Measurements from ENCODE around the gene DENND2D. TPM values are rescaled to one million over a fixed set of nuclear protein-coding genes. Genes with fewer than 3 reads are reported as not detected.

The DENND2D gene
- total and polyA plus RNA-seq, 2 donors (not counting 3 experiments of a cell fraction or from before 2014, with no cell fraction given) = 0.41 to 1.00 TPM

GRCh38 chr1:111183308-111184069 lies 17.0 kb downstream of the DENND2D start:
- no peaks in the 10 kb centered on the region for H3K9me3 ChIP-seq (replicated peaks; ENCODE audit: control insufficient read depth, insufficient read depth, low read length)
- no peak overlapping the region for H2AFZ ChIP-seq (ENCODE audit: low read depth, low read length)
- H3K9me1 ChIP-seq (replicated peaks; ENCODE audit: control insufficient read depth, extremely low read depth, insufficient read depth, low read length) = no peaks in the 10 kb centered on the region
- H4K20me1 ChIP-seq (replicated peaks; ENCODE audit: control insufficient read depth, extremely low read depth, insufficient read depth, low read length) = no peaks in the 10 kb centered on the region
- H3K9ac ChIP-seq (replicated peaks; ENCODE audit: extremely low read depth, insufficient read depth, low read length) = no peak overlapping the region
- CTCF ChIA-PET = interaction anchor here (0.8 kb wide), 1 partner anchor 11 kb away, joined by 3 read pairs; no protein-coding TSS in a partner anchor
- POLR2A ChIA-PET = no interaction called here
- no peaks in the 10 kb centered on the region for H3K4me1 ChIP-seq (ENCODE audit: control insufficient read depth, extremely low read depth, insufficient read depth, low read length)
- H3K79me2 ChIP-seq (ENCODE audit: control insufficient read depth, insufficient read depth, low read length) = no peaks in the 10 kb centered on the region
- H3K4me2 ChIP-seq (ENCODE audit: insufficient read depth, low read length) = no peak overlapping the region
- TF ChIP-seq POLR2AphosphoS5 (IDR thresholded peaks at IDR 0.05; ENCODE audit: insufficient read depth, low read depth, low read length) (no peak), POLR2A (IDR thresholded peaks at IDR 0.05; ENCODE audit: low read depth, low read length) (no peak), JUN (IDR thresholded peaks at IDR 0.05; ENCODE audit: borderline replicate concordance, insufficient read depth, insufficient read length, low read depth) (no peak), MYC (IDR thresholded peaks at IDR 0.05; ENCODE audit: low read depth, low read length) (no peak), EZH2 (IDR thresholded peaks at IDR 0.05; ENCODE audit: borderline replicate concordance, low read depth, low read length, severe bottlenecking) (no peak), GATA2 (IDR thresholded peaks at IDR 0.05; ENCODE audit: insufficient read depth, insufficient read length, low read depth, low read length) (no peak)
- TF ChIP-seq, protein P1, sequence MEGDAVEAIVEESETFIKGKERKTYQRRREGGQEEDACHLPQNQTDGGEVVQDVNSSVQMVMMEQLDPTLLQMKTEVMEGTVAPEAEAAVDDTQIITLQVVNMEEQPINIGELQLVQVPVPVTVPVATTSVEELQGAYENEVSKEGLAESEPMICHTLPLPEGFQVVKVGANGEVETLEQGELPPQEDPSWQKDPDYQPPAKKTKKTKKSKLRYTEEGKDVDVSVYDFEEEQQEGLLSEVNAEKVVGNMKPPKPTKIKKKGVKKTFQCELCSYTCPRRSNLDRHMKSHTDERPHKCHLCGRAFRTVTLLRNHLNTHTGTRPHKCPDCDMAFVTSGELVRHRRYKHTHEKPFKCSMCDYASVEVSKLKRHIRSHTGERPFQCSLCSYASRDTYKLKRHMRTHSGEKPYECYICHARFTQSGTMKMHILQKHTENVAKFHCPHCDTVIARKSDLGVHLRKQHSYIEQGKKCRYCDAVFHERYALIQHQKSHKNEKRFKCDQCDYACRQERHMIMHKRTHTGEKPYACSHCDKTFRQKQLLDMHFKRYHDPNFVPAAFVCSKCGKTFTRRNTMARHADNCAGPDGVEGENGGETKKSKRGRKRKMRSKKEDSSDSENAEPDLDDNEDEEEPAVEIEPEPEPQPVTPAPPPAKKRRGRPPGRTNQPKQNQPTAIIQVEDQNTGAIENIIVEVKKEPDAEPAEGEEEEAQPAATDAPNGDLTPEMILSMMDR (IDR thresholded peaks at IDR 0.05; ENCODE audit: extremely low read depth in 1 of 2, insufficient read depth in 1 of 2, low read depth in 1 of 2, low read length in 2 of 2) = no peak
- no peak for DNase-seq (ENCODE audit: low read depth, low spot score)
- intact Hi-C loops (cut with micrococcal nuclease) (no loop called here), dilution Hi-C loops (cut with MboI; ENCODE audit: extremely low pct_ligation_motif_present, low sequenced_read_pairs) (no loop called here)
- H3K36me3 ChIP-seq (ENCODE audit: control insufficient read depth in 2 of 2, extremely low read depth in 1 of 2, insufficient read depth in 2 of 2, low read length in 2 of 2) = peaks cover 2 to 6% of the 10 kb centered on the region in 2 experiments
- no TSS peak for BruUV-seq (replicated peaks)
- no peak overlapping the region for H3K27ac ChIP-seq (ENCODE audit: insufficient read depth, low read depth, low read length)
- no peaks in the 10 kb centered on the region for H3K27me3 ChIP-seq (ENCODE audit: control insufficient read depth in 2 of 2, insufficient read depth in 2 of 2, low read length in 2 of 2)
- H3K4me3 ChIP-seq (replicated peaks in 1 of 3; ENCODE audit: insufficient read depth in 1 of 3, low read depth in 1 of 3, low read length in 3 of 3) = no peak overlapping the region
- no peak for FAIRE-seq

Measured in endothelial cell of umbilical vein (primary cell).